GM18867 (cell line): ENCODE data around the gene KCNQ1.

Experiments
- ATAC-seq: cut with Tn5 transposase; IDR thresholded peaks from one replicate; pipeline ENCODE4 v1.9.1; 2021; ENCODE audit warnings: mild to moderate bottlenecking, moderate library complexity; ENCODE audit not compliant: unreplicated experiment

KCNQ1 gene

GRCh38 chr11:2460540-2461252 lies 15.9 kb downstream of the KCNQ1 start:
- no peak for ATAC-seq

- no peak for ATAC-seq
These were observed 16.6 kb downstream of the KCNQ1 start for GRCh38 chr11:2461253-2461955.

DNA sequence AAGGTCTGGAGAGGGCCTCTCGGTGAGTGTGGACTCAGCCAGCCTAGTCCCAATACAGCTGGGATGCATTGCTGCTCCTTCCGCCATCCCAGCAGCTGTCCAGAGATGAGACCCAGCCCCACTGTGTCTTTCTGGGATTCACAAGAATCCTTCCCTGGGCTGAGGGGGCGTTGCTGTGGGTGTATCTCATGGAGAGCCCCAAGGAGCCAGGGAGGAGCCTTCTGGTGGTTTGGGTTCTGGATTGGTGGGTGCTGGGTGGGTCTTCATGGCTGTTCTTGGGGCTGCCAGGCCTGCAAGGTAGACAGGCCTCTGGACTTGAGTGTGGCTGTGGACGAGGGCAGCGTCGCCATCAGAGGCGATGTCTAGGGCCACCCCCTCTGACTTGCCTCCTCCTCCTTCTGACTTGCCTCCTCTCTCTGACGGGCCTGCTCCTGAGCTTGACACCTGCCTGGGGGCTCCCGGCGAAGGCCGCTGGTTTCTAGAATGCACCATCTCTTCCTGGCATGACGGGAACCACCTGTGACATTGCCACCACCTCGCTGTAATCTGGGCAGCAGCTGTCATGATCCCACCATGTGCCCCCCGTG lies 17.2 kb downstream of the KCNQ1 start:
- ATAC-seq = no peak

GRCh38 chr11:2462543-2462985 lies 17.8 kb downstream of the KCNQ1 start:
- ATAC-seq = no peak

DNA sequence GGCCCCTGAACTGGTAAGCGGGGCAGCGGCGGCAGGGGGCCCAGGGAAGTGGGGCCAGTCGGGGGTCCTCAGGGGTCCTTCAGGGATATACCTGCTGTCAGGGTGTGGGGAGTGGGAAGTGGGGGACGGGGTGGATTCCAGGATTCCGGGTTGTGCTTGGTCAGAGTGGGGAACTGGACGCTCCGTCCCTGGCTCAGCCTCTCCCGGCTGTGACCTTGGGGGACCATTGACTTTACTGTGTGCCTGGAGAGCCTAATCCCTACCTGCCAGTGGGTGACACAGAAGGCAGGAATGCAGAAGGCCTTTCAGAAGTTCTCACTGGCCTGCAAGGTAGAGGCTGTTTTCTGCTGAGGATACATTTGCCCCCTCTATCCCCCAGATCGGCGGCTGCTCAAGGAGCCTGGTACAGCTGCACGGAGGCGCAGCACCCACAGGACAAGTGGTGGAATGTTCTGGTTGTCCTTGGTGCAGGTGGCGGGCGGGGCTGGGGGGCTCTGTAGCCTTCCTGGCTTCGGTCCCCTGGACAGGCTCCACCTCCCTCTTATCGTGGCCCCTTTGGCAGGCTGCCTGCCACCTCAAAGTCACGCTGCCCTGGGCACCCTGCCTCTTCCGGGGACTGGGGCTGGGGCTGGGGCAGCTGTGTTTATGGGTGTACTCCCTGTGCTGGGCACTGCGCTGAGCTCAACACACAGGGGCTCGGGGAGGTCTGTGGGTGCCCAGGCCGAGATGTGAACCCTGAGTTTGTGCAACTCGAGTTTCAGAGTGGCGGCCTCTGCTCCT lies 18.4 kb downstream of the KCNQ1 start:
- ATAC-seq = no peak

- ATAC-seq = no peak
These were observed 19.0 kb downstream of the KCNQ1 start for GRCh38 chr11:2463766-2464277.

DNA sequence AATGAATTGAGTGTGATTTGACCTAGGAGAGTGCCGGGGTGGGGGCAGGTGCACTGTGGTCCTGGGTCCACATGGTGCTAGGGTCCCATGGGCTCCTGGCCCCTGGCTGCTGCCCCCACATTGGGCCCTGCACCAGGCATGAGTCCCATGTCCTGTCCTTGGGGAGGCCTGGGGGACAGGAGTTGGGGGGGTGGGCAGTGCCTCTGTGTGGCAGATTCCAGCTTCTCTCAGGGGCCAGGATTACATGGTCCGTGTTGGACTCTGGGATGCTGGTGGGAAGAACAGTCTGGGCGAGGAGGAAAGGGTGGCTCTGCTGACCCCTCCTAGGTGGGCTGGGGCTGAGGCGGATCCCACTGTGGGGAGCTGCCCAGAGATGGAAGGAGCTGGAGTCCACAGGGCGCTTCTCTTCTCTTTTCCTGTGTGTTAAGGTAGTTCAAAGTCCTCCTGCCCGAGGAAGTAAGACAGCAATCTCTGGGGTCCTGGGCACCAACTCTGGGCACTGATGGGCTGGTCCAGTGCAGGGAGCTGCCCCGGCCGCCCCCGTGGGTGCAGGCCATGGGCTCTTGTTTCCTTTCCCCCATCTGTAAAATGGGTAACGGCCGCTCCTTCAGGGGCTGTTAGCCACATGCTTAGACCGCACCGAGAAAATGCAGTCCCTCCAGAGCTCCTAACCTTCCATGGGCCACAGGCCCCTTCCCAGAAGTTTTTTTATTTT lies 19.8 kb downstream of the KCNQ1 start:
- no peak for ATAC-seq

GRCh38 chr11:2465202-2466068 lies 20.6 kb downstream of the KCNQ1 start:
- ATAC-seq = no peak

GRCh38 chr11:2466069-2466801 lies 21.4 kb downstream of the KCNQ1 start:
- no peak for ATAC-seq

DNA sequence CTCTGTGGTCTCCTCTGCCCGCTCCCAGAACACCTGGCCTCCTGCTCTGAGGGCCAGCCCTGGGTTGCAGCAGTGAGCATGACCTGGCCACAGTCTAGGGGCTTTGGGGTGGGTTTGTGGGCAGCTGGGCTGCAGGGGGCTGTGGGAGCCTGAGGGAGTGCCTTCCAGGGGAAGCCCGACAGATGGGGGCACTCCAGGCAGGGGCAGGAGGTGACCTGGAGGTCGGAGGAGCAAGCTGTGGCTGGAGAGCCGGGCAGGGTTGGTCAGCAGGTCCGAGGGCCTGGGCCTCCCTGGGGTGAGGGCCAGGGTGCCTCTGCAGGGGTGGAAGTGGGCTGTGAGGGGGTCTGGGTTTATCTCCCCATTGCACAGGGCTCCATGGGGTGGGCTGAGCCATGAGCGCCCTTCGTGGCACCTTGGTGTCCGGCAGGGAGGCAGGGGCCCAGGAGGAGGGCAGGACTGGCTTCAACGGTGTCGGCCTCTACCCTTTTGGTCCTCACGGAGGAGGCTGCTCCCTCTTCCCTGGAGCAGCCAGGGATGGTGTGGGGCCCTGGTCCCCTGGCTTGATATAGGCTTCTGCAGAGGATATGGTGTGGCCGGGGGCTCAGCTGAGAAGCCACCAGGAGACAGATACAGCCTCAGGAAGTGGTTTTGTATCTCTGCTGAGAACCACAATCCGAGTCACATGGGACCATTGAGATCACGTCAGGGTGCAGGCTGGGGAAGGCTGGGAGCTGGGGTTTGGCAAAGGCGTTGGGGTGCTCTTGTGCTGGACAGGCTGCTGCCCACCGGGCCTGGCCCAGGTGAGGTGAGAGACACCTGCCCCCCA lies 22.3 kb downstream of the KCNQ1 start:
- peak; percentile 42 for ATAC-seq

GRCh38 chr11:2467695-2468055 lies 22.9 kb downstream of the KCNQ1 start:
- ATAC-seq = no peak

DNA sequence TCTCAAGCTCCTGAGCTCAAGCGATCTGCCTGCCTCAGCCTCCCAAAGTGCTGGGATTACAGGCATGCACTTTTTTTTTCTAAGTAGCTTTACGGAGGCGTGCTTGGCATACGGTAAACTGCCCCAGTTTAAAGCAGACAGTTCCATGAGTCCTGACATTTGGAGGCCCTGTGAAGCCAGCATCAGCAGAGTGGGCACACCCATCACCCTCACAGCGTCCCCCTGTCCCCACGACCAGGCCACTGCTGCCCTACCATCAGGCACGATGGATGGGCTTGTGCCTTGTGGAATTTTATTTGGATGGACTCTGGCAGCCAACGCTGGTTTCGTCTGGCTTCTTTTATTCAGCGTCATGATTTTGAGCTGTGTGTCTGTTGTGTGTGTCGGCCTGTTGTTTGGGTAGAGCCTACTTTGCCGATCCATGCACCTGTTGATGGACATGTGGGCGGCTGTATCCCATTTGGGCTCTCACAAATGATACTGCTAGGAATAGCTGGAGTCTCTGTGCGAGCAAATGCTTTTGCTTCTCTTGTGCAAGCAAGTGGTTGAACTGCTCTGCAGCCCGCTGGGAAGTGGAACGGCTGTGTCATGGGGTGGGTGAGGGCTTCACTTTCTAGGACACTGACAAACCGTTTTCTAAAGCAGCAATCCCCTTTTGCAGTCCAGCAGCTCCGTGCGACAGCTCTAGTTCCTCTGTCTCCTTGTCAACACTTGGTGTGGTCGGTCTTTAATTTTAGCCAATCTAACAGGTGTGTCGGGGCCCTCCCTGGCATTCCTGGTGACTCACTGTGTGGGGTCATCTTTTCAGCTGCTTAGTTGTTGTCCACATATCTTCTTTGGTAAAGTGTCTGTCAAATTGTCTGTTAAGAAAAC lies 23.8 kb downstream of the KCNQ1 start:
- ATAC-seq = no peak

DNA sequence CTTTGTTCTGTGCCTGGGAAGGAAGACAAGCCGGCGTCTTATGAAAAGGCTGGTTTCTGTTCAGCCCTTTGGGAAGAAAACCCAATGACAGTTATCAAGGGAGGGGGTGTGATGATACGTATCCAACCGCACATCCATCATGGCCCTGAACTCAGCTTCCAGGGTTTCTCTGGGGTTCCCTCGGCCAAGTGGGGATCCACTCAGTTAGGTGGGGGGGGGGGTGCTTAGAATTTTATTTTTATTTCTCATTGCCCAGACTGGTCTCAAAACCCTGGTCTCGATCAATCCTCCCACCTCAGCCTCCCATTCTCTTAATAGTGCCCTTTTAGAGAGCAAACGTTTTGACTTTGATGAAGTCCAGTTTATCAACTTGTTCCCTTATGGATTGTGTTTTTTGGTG lies 25.7 kb downstream of the KCNQ1 start:
- ATAC-seq = no peak

- no peak for ATAC-seq
These were observed 26.4 kb downstream of the KCNQ1 start for GRCh38 chr11:2471048-2471803.

- no peak for ATAC-seq
These were observed 26.9 kb downstream of the KCNQ1 start for GRCh38 chr11:2471804-2472096.

DNA sequence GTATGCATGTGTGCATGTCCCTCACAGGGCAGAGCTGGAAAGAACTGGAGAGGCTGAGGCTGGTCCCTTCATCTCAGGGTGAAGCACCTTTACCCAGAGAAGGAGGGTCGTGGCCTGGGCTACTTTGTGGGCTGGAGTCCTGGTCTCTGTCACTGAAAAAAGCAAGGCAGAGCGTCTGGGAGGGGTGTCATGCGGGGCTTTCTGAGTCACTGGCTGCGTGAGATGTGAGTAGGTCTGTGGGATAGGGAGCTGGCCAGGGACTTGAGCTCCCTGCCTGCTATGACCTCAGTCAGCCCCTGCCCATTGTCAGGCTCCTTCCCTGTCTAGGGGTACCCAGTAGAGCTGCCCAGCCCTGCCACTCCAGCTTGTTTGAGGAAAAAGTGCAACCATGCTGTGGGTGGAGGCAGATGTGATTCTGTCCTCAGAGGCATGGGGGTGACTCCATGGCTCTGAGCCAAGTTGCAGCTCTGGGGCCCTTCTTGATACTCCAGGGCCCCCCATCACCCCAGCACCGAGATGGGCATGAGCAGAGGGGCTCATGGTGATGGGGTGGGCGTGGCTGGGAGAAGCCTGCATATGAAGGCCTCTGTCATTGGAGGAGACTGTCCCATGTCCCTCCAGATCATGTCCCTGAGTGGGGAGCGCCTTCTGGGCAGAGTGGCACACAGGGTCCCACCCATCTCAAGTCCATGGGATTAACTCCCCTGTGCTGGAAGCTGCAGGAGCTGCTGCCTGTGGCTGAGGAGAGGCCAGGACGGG lies 27.8 kb downstream of the KCNQ1 start:
- no peak for ATAC-seq
